NCI-H460 (cell line): Measurements from ENCODE around the gene PPP2R3A. TPM values are rescaled to one million over a fixed set of nuclear protein-coding genes. Genes with fewer than 3 reads are reported as not detected.
"Not testable (repeated sequence)": the region's sequence is repeated elsewhere in the genome, so short reads cannot be mapped to it uniquely, and the experiment has no call there.

Experiments
- DNase-seq: peaks from one replicate; pipeline ENCODE4 v3.0.0-alpha.2; 2016; ENCODE audit warnings: low read depth; ENCODE audit errors: extremely low read depth
- total RNA-seq: library from RNA; depleted of rRNA; stranded (reverse); fragments of >200 nt; shearing (Covaris generic); gene quantifications from 2 replicates; pipeline ENCODE4 v1.2.3, GENCODE V29; 2014

The PPP2R3A gene
- total RNA-seq, 1 experiment from 2014 or later = 2.8 TPM

DNA sequence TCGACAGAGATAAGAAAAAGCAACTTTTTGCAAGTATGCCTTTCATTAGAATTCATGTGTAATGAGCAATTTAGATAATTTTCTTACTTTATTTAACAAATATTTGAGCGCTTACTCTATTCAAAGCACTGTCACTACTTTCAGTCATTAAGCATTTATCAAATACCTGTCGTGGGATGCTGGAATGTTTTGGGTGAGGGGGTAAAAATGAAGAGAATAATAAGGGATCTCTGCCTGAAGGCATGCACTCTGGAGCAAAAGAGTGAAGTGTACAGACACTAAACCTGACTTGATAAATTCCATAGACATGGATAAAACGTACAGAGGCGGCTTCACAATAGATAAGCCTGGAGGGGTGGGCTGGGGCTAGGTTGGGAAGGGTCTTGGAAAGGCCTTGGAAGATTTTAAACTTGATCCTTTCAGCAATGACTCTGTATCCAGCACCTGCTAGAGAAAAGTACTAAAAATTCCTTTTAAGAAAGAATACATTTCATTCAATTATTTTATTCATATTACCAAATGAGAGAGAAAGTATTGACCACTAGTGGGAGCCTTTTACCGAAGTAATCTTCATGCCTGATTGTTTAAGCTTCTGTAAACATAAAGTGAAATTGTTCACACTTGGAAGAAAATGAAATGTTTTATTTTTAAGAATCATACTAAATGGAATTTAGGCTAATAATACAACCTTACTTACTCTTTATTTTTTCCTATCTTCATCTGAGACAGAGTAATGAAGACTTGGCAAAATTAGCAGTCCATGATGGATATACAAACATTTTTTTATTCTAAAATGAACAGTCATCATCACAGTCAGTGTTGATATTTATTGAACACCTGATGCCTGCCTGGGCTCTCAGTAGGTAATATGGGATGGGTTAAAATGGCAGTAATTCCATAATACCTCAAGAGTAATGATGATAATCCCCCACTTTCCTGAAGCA, 113.2 kb downstream of the PPP2R3A start:
- peak; percentile 26 for DNase-seq

DNA sequence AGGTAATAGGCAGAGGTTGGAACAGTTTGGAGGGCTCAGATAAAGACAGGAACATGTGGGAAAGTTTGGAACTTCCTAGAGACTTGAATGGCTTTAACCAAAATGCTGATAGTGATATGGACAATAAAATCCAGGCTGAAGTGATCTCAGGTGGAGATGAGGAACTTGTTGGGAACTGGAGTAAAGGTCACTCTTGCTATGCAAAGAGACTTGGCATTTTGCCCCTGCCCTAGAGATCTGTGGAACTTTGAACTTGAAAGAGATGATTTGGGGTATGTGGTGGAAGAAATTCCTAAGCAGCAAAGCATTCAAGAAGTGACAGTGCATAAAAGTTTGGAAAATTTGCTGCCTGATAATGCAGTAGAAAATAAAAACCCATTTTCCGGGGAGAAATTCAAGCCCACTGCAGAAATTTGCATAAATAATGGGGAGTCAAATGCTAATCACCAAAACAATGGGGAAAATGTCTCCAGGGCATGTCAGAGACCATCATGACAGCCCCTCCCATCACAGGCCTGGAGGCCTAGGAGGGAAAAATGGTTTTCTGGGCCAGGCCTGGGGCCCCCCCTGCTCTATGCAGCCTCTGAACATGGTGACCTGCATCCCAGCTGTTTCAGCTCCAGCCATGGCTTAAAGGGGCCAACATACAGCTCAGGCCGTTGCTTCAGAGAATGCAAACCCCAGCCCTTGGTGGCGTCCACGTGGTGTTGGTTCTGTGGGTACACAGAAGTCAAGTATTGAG, 118.3 kb downstream of the PPP2R3A start:
- not testable (repeated sequence) for DNase-seq

DNA sequence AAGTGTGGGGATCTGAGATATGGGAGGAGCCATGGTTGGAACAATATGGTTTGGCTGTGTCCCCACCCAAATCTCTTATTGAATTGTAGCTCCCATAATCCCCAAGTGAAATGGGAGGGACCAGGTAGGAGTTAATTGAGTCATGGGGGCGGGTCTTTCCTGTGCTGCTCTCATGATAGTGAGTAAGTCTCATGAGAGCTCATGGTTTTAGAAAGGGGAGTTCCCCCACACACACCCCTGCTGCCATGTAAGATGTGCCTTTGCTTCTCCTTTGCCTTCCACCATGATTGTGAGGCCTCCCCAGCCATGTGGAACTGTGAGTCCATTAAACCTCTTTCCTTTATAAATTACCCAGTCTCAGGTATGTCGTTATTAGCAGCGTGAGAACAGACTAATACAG, 119.5 kb downstream of the PPP2R3A start:
- DNase-seq = not testable (repeated sequence)

DNA sequence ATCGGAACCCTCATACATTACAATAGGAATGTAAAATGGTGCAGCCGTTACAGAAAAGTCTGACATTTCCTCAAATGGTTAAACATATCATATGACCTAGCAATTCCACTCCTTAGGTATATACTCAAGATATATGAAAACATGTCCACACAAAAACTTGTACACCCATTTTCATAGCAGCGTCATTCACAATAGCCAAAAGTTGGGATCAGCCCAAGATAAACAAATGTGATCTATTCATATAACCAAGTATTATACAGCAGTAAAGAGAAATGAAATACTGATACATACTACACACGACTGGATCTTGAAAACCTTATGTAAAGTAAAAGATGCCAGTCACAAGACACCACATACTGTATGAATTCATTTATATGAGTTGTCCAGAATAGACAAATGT, 128.2 kb downstream of the PPP2R3A start:
- DNase-seq = no peak

DNA sequence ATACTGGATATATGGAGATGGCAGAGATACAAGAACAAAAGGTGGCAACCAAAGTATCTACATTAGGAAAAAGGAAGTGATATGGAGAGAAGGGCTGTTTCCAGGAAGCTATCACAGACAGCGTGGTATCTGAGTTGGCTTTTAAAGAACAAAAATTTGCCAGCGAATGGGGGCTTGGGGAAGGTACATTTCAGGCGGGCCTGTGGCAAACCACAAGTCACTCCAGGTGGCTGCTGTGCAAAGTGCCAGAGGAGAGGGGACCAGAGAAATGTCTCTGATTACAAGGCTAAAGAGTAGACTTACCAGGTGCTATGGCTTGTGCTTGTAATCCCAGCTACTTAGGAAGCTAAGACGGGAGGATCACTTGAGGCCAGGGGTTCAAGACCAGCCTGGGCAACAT, 139.5 kb downstream of the PPP2R3A start:
- no peak for DNase-seq

DNA sequence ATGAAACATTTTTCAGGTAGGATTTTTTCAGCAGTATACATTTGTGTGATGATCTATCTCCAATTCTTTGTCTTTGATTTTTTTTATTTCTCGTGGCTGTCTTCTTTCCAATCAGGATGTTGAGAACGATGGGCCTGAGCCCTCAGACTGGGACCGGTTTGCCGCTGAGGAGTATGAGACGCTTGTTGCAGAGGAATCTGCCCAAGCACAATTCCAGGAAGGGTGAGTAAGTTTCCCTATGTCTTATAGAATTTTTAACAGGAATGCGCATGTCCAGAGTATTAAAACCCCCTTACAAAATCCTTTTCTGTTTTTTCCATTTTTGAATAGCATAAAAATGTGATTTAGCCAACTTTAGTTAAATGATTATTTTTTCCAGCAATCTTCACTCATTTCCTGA, 140.6 kb downstream of the PPP2R3A start:
- DNase-seq = no peak

DNA sequence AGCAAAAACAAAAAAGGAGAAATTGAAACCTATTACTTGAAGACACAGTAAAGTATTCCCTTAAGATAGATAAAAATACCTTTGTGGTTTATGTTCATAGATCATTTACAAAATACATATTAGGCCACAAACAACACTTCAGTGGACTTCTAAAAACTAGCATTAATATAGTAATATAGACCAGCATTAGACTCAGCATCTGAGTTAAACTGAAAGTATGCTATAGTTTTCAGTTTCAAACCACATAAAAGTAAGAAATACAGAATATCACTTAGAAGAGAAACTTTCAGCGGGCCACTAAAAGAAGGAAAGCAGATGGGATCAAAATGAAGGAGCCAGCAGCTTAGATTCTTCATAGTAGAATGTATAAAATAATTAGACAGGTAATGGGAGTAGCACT, 144.0 kb downstream of the PPP2R3A start:
- DNase-seq = no peak

DNA sequence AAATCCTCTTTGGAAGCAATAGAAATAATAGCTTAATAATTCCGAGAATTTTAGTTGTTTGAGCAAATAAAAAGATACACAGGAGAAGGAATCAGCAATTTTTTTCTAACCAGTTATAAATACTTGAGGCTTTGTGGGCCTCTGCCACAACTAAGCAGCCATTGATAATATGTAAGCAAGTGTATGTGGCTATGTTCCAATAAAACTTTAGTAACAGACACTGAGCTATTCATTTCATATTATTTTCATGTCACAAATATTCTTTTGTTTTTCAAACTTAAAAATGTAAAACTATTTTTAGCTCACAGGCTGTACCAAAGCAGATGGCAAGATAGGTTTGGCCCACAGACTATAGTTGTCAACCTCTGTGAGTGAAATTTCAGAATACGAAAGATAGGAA, 145.0 kb downstream of the PPP2R3A start:
- DNase-seq = no peak

DNA sequence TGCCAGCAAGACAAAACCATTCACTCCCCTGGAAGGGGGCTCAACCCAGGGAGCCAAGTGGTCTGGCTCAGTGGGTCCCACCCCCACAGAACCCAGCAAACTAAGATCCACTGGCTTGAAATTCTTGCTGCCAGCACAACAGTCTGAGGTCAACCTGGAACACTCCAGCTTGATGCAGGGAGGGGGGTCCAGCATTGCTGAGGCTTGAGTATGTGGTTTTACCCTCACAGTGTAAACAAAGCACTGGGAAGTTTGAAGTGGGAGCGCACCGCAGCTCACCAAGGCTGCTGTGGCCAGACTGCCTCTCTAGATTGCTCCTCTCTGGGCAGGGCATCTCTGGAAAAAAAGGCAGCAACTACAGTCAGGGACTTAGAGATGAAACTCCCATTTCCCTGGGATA, 148.9 kb downstream of the PPP2R3A start:
- no peak for DNase-seq

DNA sequence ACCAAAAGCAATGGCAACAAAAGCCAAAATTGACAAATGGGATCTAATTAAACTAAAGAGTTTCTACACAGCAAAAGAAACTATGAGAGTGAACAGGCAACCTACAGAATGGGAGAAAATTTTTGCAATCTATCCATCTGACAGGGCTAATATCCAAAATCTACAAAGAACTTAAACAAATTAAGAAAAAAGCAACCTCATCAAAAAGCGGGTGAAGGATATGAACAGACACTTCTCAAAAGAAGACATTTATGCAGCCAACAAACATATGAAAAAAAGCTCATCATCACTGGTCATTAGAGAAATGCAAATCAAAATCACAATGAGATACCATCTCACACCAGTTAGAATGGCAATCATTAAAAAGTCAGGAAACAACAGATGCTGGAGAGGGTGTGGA, 153.8 kb downstream of the PPP2R3A start:
- DNase-seq = not testable (repeated sequence)

DNA sequence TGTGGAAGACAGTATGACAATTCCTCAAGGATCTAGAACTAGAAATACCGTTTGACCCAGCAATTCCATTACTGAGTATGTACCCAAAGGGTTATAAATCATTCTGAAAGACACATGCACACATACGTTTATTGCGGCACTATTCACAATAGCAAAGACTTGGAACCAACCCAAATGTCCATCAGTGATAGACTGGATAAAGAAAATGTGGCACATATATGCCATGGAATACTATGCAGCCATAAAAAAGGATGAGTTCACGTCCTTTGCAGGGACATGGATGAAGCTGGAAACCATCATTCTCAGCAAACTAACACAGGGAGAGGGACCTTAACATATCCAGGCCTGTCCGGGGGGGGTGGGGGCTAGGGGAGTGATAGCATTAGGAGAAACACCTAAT, 154.3 kb downstream of the PPP2R3A start:
- not testable (repeated sequence) for DNase-seq

DNA sequence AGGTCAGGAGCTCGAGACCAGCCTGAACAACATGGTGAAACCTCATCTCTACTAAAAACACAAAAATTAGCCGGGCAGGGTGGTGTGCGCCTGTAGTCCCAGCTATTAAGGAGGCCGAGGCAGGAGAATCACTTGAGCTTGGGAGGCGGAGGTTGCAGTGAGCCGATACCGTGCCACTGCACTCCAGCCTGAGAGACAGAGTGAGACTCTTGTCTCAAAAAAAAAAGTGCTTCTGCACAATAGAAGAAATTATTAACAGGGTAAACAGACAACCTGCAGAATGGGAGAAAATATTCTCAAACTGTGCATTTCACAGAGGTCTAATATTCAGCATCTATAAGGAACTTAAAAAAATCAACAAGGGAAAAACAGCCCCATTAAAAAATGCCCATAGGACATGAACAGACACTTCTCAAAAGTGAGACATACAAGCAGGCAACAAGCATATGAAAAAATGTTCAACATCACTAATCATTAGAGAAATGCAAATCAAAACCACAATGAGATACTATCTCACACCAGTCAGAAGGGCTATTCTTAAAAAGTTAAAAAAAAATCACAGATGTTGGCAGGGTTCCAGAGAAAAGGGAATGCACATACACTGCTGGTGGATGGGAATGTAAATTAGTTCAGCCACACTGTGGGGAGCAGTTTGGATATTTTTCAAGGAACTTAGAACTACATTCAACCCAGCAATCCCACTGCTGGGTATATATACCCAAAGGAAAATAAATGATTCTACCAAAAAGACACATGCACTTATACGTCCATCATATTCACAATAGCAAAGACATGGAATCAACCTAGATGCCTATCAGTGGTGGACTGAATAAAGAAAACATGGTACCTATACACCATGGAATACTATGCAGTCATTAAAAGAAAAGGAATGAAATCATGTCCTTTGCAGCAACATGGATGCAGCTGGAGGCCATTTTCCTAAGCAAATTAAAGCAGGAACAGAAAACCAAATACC, 155.1 kb downstream of the PPP2R3A start:
- DNase-seq = no peak

DNA sequence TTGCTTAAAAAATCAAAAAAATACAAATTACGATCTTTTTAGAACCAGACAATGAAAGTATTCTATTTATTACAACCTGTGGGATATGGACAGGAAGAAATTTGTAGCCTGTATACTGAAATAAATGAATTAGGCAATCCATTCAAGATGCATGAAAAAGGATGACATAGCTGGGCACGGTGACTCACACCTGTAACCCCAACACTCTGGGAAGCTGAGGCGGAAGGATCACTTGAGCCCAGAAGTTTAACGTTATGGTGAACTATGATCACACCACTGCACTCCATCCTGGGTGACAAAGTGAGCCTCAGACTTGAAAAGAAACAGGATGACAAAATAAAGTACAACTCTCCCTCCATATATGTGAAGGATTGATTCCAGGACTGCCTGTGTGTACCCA, 156.5 kb downstream of the PPP2R3A start:
- no peak for DNase-seq

DNA sequence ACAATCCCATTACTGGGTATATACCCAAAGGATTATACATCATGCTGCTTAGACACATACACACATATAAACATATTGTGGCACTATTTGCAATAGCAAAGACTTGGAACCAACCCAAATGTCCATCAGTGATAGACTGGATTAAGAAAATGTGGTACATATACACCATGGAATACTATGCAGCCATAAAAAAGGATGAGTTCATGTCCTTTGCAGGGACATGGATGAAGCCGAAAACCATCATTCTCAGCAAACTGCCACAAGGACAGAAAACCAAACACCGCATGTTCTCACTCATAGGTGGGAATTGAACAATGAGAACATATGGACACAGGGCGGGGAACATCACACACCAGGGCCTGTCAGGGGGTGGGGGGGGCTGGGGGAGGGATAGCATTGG, 166.1 kb downstream of the PPP2R3A start:
- not testable (repeated sequence) for DNase-seq

DNA sequence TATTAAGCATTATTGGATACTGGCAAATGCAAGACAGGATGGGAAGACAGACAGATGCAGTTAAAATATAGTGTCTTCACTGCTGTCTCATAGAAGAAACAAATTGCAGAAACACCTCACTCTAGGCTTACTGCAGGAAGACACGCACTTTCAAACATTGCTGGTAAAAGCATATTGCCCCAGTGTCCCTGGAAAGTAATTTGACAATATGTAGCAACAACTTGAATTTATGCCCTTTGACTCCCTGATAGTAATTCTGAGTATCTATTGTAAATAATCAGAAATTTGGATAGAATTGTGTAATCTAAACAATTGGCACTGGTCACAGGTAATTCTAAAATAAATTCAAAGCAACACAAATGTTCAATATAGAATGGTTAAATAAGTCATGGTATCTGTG, 168.6 kb downstream of the PPP2R3A start:
- DNase-seq = no peak

DNA sequence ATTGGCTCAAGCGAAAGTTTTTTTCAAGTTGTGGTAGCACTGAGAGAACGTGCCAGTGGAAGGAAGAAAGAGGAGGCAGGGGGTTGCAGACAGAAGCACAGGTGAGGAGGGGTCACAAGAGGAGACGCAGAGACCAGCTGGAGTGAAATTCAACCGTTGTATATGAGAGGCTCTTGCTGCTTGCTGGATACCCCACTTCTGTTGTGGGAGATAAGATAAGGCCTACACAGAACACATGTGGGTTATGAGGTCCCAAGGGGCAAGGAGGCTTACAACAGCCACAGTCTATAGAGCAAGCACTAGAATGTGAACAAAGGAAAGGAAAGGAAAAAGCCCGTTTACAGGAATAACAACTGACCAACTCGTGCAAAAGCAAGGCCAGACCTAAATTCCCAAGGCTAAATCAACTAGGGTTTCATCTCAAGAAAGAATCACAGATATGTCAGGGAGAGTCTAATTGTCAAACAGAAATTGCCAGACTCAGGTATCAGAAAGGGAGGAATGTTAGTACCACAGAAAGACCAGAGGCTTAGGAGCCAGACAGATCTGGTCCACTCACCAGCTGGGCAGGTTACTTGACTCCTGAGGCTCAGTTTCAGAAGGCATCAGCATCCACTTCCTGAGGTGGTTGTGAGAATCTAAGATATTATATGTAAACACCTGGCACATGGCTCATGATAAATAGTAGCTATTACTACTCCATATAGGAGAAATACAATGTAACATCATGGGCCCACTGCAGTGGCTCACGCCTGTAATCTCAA, 169.7 kb downstream of the PPP2R3A start:
- no peak for DNase-seq

DNA sequence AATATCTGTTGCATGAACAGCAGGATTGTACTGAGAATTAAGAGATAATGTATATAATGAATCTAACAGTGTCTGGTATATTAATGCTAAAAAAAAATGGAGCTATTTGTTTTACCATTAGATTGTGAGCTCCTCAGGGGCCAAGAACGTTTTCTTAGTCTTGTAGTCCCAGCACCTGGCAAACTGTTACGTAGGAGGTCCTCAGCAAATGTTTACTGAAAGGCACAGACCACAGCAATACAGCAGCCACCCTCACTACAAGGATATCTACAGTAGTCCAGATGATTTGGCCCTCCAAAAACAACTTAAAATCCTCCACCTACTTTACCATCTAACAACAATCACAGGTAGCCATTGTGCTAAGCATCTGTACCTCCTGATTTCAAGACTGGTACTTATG, 170.9 kb downstream of the PPP2R3A start:
- DNase-seq = no peak

DNA sequence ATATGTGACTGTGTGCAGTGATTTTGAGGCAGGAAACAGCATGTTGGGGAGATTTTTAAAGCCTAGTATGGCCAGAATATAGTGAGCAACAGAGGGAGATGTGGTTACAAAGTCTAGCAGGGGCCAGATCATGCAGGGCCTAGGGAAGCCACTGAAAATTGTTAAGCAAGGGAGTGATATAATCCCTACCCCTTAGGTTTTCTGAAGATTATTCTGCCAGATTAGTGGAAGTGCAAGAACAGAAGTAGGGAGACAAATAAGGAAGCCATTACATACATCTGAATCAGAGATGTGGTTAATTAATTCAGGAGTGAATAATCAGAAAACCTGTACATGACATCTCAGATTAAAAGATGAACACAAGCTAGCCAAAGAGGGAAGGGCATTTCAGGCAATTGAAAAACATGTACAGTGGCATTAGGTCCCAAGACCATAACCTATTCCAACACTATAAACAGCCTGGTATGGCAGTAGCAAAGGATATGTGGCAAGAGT, 175.8 kb downstream of the PPP2R3A start:
- DNase-seq = no peak

DNA sequence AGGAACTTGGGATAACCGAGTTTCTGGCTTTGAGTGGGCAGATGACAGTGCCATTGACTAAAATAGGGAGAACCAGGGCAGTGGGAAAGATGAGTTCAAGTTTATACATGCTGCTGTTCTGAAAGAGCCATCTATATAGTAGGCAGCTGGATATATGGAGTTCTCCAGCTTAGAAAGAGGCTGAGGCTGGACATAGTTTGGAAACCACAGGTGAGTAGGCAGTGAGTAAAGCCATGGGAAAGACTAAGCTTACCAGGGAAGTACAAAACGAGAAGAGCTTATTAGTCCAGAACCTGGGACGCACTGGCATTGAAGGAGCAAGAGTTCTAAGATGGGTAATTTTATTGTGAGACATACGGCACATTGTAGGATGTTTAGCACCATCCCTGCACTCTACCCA, 176.4 kb downstream of the PPP2R3A start:
- DNase-seq = no peak

DNA sequence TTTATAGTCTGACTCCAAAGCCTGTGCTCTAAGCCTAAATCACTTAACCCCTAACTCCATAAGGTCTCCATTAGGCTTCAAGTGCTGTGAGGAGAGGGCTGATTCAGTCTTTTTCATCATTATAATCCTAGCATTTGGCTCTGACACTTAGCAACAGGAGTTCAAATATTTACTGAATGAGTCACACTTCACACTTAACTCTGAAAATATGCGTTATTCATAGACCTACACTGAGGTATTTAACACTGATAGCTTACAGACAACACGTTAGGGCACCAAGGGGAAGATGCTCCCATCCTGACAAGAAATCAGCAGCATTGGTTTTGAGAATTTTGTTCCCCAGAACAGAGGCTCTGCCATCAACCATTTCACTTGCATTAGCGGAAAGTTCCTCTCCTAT, 177.1 kb downstream of the PPP2R3A start:
- peak; percentile 80 for DNase-seq
